Psoas muscle (tissue), 8 donors: ENCODE measurements around the gene PAPOLG. TPM values are rescaled to one million over a fixed set of nuclear protein-coding genes. Genes with fewer than 3 reads are reported as not detected.

Experiments
- ATAC-seq, 4 donors: fragments of 200-7000 bp; cut with Tn5 transposase; one replicate each; pipeline ENCODE4 v1.9.1; 2020; ENCODE audit warnings: moderate library complexity in 3 of 4, mild to moderate bottlenecking in 2 of 4
- DNase-seq, 2 donors: peaks; one replicate each; pipeline ENCODE4 v3.0.0-alpha.2; 2020
- H3K27ac ChIP-seq: fragments of 200-600 bp; one replicate; pipeline ENCODE4 v1.8.0; 2022
- H3K27me3 ChIP-seq, 3 donors: fragments of 200-600 bp in 1 of 3; one replicate each; pipeline versions ENCODE4 v1.6.1 to v1.8.0; 2013 to 2022; ENCODE audit warnings: low read length in 2 of 3, mild to moderate bottlenecking in 2 of 3, moderate library complexity in 1 of 3; ENCODE audit not compliant: insufficient read depth in 3 of 3
- H3K36me3 ChIP-seq, 2 donors: fragments of 200-600 bp in 1 of 2; one replicate each; pipeline versions ENCODE4 v1.6.1 to v1.8.0; 2013 to 2022; ENCODE audit warnings: low read depth in 1 of 2, mild to moderate bottlenecking in 1 of 2, moderate library complexity in 1 of 2; ENCODE audit not compliant: insufficient read depth in 1 of 2
- H3K4me1 ChIP-seq: fragments of 200-600 bp; one replicate; pipeline ENCODE4 v1.8.0; 2022
- H3K4me3 ChIP-seq: fragments of 200-600 bp; one replicate; pipeline ENCODE4 v1.8.0; 2022; ENCODE audit warnings: mild to moderate bottlenecking
- H3K9me3 ChIP-seq: fragments of 200-600 bp; one replicate; pipeline ENCODE4 v1.8.0; 2022
- WGBS, 3 donors: extraction: QIAGEN DNeasy Blood & Tissue Kit; methylation state at CpG; one replicate each; pipeline versions ENCODE4 v1.1.6 to v1.1.7; 2013; 5-methylcytosine and 5-hydroxymethylcytosine counted together
- intact Hi-C, 2 donors: fragments of 100-400 bp; cut with DNase I; formaldehyde crosslinking; loops; one replicate each; pipeline versions ENCODE4 v1.11.0 to v1.14.2; 2022
- polyA plus RNA-seq, 3 donors: library from polyadenylated mRNA; stranded (reverse); fragments of 200-250 nt; gene quantifications; one replicate each; pipeline ENCODE4 v1.2.3, GENCODE V29; 2013
- total RNA-seq, 4 donors: library from RNA; stranded (reverse); fragmentation: NEBNext Ultra II Directional in 2 of 4; extraction: Animal tissue kit (Norgen Biotek cat#: 25700) in 2 of 4; gene quantifications; one replicate each; pipeline versions ENCODE4 v1.2.1 to v1.2.4, GENCODE V29; 2021 to 2023
- TF ChIP-seq, protein P1 (sequence below): fragments of 200-600 bp; IDR thresholded peaks from one replicate; pipeline ENCODE4 v1.8.0; 2022; ENCODE audit warnings: antibody characterized with exemption
- donor health status: healthy with polysubstance abuse.
- donor health status: DM: no; HTN: no; CAD: no; lungs with moderate emphysema.
- donor health status: Bipolar disorder and iron deficiency.
- donor health status: healthy.
- donor health status: DM: yes; HTN: yes; CAD: no.
- donor health status: DM: no; HTN: no; CAD: no.
- donor health status: DM: no; HTN: no; CAD: no.
- donor health status: DM: yes; HTN: yes; CAD: no.

The PAPOLG gene
- total and polyA plus RNA-seq, 7 donors: 3.1 to 9.9 (median 6.1) TPM

DNA sequence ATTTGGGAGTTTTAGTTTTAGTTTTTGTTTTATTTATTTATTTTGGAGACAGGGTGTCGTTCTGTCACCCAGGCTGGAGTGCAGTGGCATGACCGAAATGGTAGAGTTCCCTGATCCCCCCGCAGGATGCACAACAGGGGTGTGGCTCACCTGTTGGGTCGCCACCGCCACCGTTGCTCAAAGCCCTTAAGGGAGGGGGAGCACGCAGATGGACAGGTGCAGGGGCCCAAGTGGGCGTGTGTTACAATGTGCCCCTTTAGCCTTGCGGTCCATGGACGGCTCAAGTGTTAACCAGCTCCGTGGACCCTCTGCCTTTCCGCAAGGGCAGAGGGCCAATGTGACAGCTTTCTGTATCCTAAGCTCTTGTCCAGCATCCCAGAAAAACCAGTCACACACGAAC lies 63.9 kb downstream of the PAPOLG start:
- H3K4me3 ChIP-seq: no peak overlapping the region
- TF ChIP-seq, protein P1, sequence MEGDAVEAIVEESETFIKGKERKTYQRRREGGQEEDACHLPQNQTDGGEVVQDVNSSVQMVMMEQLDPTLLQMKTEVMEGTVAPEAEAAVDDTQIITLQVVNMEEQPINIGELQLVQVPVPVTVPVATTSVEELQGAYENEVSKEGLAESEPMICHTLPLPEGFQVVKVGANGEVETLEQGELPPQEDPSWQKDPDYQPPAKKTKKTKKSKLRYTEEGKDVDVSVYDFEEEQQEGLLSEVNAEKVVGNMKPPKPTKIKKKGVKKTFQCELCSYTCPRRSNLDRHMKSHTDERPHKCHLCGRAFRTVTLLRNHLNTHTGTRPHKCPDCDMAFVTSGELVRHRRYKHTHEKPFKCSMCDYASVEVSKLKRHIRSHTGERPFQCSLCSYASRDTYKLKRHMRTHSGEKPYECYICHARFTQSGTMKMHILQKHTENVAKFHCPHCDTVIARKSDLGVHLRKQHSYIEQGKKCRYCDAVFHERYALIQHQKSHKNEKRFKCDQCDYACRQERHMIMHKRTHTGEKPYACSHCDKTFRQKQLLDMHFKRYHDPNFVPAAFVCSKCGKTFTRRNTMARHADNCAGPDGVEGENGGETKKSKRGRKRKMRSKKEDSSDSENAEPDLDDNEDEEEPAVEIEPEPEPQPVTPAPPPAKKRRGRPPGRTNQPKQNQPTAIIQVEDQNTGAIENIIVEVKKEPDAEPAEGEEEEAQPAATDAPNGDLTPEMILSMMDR: no peak
- peaks cover 0 to 2% (median 0%) of the 10 kb centered on the region in 3 donors for H3K27me3 ChIP-seq
- intact Hi-C loops: no loop called here
- H3K36me3 ChIP-seq: no peaks in the 10 kb centered on the region
- no peak overlapping the region for H3K27ac ChIP-seq
- 76 to 82% (median 79%) methylated on average over 13 of the region's 13 CpGs for WGBS, 3 donors
- H3K9me3 ChIP-seq: no peaks in the 10 kb centered on the region
- DNase-seq (no peak), ATAC-seq (no peak)
- H3K4me1 ChIP-seq: no peaks in the 10 kb centered on the region

DNA sequence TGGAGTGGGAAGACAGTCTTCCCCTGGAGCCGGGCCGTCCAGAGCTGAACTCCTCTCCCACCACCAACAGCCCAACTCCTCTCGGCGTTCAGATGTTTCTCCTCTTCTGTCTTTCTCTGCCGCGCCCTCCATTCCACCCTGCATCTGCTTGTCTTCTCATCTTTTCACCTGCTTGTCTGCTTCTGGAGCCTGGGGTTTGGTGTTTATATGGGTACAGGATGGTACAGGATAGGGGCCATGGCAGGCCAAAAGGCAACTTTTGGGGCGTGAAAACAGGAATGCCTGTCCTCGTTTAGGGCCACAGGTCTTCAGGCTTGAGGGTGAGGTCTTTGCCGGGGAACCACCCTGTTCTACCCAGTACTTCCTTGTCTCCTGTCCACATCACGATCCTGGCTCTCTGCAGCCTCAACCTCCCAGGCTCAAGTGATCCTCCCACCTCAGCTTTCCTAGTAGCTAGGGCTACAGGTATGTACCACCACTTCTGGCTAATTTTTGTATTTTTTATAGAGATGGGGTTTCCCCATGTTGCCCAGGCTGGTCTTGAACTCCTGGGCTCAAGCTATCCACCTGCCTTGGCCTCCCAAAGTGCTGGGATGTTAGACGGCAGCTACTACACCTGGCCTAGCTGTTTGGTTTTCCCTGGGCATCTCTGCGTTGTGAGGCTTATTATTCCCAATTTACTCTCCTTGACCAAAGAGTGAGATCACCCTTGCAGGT lies 64.5 kb downstream of the PAPOLG start:
- ATAC-seq (no peak), DNase-seq (no peak)
- 90 to 94% (median 91%) methylated on average over 12 of the region's 12 CpGs for WGBS, 3 donors
- TF ChIP-seq, protein P1: no peak
- no peaks in the 10 kb centered on the region for H3K9me3 ChIP-seq
- H3K4me3 ChIP-seq: no peak overlapping the region
- intact Hi-C loops: no loop called here
- H3K36me3 ChIP-seq: no peaks in the 10 kb centered on the region
- H3K27ac ChIP-seq: no peak overlapping the region
- no peaks in the 10 kb centered on the region for H3K4me1 ChIP-seq
- H3K27me3 ChIP-seq: no peaks in the 10 kb centered on the region

DNA sequence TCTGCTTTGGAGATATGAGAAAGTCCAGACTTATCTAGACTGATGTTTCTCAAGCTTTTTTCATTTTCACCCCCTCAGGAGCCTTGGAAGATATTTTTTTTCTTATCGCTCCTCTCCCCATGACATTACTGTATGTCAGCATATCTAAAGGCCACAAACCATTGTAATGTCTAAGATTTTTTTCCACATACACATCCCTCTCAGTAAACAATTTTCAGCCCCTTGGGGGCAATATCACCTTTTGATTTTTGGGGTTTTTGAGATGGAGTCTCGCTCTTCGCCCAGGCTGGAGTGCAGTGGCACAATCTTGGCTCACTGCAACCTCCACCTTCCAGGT lies 65.0 kb downstream of the PAPOLG start:
- Histone ChIP-seq H3K27me3 (no peaks in the 10 kb centered on the region), H3K27ac (no peak overlapping the region), H3K9me3 (no peaks in the 10 kb centered on the region), H3K4me3 (no peak overlapping the region), H3K36me3 (no peaks in the 10 kb centered on the region), H3K4me1 (no peaks in the 10 kb centered on the region)
- TF ChIP-seq, protein P1: no peak
- intact Hi-C loops: no loop called here
- DNase-seq: no peak
- ATAC-seq: no peak
- WGBS, 3 donors: 94 to 99% (median 97%) methylated on average over 3 of the region's 3 CpGs

DNA sequence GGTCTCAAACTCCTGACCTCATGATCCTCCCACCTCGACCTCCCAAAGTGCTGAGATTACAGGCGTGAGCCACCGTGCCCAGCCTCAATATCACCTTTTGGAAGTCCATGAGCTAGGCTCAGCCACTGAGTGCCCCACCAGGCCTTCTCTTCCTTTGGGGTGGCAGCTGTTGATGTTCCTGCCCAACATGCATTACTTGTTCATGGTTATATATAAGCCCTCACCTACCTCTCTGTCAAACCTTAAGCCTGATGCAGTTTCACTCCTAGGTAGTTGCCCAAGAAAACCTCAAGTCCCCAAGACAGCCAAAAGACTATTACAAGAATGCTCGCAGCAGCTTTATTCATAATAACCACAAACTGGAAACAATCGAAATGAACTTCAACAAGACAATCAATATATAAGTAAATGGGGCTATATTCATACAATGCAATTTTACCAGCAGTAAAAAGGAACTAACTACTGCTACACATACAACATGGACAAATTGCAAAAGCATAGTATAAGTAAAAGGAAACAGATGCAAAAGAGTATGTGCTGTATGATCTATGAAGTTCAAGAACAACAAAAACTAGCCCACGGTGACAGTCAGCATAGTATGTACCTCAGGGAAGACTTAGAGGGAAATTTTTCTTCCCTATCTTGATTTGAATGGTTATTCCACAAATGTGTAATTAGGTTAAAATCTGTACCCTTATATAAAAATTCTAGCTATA lies 65.7 kb downstream of the PAPOLG start:
- no peak overlapping the region for H3K4me3 ChIP-seq
- 88 to 89% (median 88%) methylated on average over 6 of the region's 6 CpGs for whole genome bisulfite sequencing, 3 donors
- ATAC-seq (no peak), DNase-seq (no peak)
- H3K27ac ChIP-seq: no peak overlapping the region
- TF ChIP-seq, protein P1: no peak
- H3K4me1 ChIP-seq: no peaks in the 10 kb centered on the region
- H3K27me3 ChIP-seq: no peaks in the 10 kb centered on the region
- intact Hi-C loops: no loop called here
- H3K9me3 ChIP-seq: no peaks in the 10 kb centered on the region
- H3K36me3 ChIP-seq: no peaks in the 10 kb centered on the region
